GM12892 (cell line): ENCODE results near the gene STRA6.
A peak's percentile ranks its signal among the peaks of the same experiment; 100 is the strongest.
"Not testable (repeated sequence)": the region's sequence is repeated elsewhere in the genome, so short reads cannot be mapped to it uniquely, and the experiment has no call there.

Source experiments
- DNase-seq: peaks from one replicate; pipeline ENCODE4 v3.0.0; 2011; ENCODE audit not compliant: insufficient read length
- FAIRE-seq: peaks from 2 replicates; lab custom pipeline; 2011; peaks lifted over from hg19 to GRCh38; lab: Jason Lieb, UNC
- POLR2A ChIP-seq: IDR thresholded peaks from 2 replicates; pipeline ENCODE4 v1.6.1; 2011; ENCODE audit warnings: low read depth, low read length, control low read depth
- POLR2AphosphoS5 ChIP-seq: IDR thresholded peaks from 2 replicates; pipeline ENCODE4 v1.6.1; 2011; ENCODE audit warnings: low read depth, low read length, control low read depth
- TAF1 ChIP-seq: IDR thresholded peaks from 2 replicates; pipeline ENCODE4 v1.6.1; 2011; ENCODE audit warnings: low read depth, mild to moderate bottlenecking, control low read depth, low read length, borderline replicate concordance

STRA6 gene

DNA sequence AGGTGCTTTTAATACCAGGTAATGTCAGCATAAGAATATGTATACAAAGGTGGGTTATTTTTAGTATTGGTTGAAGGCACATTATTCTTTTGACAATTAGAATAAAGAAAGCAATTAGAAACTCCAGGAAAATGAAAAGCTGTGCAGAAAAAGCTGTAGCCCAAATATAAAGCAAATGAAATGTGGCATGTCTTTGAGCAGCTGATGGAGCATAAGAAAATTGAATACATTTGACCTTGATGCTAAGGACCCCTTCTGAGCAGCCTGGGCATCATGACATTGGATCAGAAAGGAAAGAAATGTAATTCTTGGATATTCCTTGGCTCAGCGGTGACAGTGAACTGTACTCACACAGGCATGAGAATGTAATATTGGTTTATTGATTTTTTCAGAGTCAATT, 37.1 kb downstream of the STRA6 start:
- TF ChIP-seq POLR2AphosphoS5 = no peak
- no peak for TF ChIP-seq POLR2A
- TF ChIP-seq TAF1 = no peak
- no peak for FAIRE-seq
- no peak for DNase-seq

DNA sequence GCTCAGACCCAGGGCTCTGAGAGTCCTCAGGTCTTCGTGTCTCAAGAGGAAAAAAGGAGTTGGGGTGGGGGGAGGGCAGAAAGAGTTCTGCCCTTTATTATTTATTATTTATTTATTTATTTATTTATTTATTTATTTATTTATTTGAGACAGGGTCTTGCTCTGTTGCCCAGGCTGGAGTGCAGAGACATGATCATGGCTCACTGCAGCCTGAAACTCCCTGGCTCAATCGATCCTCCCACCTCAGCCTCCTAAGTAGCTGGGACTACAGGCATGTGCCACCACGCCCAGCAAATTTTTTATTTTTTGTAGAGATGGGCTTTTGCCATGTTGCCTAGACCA, 40.4 kb downstream of the STRA6 start:
- not testable (repeated sequence) for FAIRE-seq, DNase-seq

DNA sequence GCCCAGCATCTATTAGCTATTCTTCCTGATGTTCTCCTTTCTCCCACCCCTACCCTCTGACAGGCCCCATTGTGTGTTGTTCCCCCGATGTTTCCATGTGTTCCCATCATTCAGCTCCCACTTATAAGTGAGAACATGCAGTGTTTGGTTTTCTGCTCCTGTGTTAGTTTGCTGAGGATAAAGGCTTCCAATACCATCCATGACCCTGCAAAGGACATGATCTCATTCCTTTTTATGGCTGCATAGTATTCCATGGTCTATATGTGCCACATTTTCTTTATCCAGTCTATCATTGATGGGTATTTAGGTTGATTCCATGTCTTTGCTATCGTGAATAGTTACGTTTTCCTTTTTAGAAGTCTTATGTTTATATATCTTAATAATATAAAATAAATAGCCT, 42.2 kb downstream of the STRA6 start:
- FAIRE-seq, DNase-seq: not testable (repeated sequence)

DNA sequence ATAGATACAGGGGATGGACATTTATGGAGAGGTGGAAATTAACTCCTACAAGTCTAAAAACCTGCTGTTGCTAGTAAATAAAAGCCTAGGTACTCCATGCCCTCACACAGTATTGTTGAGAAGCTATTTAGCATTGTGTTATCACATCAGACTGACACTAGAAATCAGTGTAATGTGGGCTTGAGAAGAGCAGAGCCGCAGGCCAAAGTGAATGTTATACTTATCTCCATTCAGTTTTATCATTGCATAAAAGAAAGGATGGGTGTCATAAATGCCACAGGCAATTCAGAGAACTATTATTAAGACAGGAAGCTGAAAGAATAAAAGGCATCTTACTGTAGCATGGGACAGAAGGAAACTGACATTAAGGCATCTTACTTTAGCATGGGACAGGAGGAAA, 42.8 kb downstream of the STRA6 start:
- DNase-seq = no peak
- TF ChIP-seq POLR2AphosphoS5 = no peak
- TF ChIP-seq TAF1 = no peak
- TF ChIP-seq POLR2A = no peak
- FAIRE-seq = peak; percentile 56

DNA sequence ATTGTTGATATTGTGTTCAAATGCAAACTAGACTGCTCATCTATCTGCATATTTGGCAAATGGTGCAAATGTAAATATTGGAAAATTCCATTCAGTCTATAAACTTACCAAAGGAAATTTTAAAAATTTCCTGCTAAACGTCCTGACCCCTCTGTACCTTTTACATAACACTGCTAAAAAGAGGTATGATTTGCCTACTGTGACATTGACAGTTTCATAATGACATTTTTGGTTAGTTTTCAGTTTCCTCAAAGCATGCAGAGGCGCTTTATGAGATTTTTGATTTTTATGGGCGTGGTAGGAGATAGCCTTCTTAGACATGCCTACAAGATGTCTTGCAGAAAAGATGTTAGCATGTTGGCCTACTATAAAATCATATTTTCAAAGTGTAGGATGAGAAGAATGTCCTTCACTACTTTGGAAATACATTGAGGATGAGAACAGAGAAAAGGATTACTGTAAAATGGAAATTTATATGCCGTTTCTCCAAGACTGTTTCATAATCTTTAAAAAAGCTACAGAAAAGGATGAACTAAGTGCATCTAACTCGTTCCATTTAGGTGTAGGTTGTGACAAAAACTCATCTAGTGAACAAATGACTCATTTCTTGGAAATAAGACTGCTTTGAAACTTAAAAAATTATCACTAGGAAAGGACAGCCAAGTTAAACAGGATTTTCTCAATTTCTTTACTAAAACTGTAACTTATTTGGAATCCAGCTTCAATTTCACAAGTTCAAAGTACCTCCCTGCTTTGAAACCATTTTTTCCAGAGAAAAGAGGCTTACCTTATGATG, 43.5 kb downstream of the STRA6 start:
- no peak for DNase-seq
- TF ChIP-seq TAF1 (no peak), POLR2A (no peak), POLR2AphosphoS5 (no peak)
- peak; percentile 91 for FAIRE-seq

DNA sequence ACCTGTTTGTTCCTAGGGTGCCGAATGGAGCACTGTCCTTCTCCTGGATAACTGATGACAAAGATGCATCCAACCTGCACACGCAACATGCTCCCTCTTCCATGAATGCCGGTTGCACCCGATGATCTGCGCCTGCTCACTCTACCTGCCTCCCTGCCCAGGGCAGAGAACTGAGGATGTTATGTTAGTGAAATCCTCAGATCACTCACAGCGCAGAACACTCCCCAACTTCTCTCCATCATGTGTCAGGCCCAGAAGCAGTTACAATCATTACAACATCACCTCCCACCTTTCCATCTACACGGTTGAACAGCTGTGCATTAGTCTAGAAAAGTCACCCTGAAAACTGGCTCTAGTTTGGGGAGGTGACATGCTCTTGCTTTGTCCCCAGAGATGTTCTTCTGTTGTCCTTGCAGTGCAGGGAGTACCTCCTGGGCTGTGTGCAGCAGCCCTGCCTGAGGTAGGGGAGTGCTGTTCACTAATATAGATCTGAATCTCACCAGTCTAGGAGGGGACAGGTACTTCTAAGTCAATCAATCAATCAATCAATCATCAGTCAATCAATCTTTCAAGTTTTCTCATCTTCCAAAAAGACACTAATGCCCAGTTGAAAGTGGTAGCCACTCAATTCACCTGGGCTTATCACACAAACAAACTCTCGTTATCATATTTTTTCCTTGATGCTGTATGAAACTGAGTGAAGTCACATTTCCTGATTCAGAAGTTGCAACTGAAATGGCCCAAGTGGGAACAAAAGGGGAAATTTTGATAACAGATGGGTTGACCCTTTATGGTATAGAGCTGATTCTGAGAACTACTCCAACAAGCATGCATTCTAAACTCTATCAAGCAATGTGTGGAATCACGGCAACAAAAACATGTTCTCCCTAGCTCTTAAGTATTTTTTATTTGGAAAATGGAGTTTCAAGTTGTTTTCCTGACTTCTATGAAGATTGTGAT, 44.4 kb downstream of the STRA6 start:
- FAIRE-seq (peak; percentile 81), DNase-seq (no peak)
- TF ChIP-seq POLR2AphosphoS5 = no peak
- no peak for TF ChIP-seq POLR2A
- TF ChIP-seq TAF1 = no peak

DNA sequence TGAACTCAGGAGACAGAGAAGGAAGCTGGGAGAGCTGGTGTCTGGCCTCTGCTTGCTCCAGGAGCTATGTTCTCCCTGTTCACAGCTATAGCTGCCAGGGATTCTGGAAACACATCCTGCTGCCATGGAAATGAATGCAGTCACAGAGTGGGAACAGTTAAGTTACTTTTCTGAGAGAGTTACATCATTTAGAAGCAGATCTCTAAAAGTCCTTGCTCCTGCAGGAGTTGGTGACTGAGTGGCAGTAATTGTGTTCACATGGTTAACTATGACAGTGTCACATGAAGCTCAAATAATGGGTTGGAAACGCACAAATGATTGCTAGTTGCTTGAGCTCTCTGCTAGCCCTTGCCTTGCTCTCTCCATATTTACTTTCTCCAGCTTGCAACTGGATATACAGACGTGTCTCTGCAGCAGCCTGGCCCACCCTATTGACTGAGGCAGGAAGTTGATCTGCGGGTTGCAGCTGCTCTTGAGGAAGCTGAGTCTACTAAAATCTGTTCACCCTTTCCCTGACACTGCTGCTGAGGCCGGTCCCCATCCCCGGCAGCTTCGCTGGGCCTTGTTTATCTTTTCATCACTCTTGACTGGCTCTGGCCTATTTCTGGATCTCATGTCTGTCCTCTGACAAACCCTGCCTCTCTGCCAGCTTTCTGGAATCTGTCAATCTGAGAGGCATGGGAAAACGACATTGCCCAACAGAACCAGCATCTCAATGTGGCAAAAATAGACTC, 45.7 kb downstream of the STRA6 start:
- FAIRE-seq (peak; percentile 84), DNase-seq (no peak)
- TF ChIP-seq POLR2A (no peak), POLR2AphosphoS5 (no peak), TAF1 (no peak)

DNA sequence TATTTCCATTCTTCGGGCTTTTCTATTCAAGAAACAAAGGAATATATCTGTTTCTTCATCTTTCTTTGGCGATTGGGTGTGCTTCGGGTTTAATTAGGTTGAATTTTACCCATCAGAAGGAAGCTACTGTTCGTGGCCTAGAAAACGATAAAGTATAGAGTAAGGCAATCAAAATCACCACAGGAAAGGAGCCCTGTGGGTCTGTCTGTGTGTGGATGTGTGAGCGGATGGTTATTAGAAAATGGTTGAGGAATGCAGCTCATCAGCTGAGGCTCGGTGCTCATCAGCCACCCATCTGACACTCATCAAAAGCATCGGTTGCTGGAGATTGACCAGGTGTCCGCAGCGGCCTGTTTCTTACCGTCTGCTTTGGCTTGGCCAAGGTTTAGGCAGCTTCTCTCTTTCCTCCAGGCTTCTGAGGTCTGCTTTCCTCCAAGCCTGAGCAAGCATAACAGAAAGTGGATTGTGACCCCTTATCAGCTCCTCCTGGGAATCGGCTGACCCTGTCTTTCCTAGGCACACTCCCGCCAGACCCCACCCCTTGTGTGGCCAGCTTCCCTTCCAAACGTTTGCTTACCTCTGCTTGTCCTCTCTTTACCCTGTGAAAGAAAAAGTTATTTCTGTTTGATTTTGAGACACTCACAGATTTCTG, 46.7 kb downstream of the STRA6 start:
- no peak for TF ChIP-seq POLR2AphosphoS5
- no peak for TF ChIP-seq TAF1
- no peak for TF ChIP-seq POLR2A
- no peak for DNase-seq
- no peak for FAIRE-seq

DNA sequence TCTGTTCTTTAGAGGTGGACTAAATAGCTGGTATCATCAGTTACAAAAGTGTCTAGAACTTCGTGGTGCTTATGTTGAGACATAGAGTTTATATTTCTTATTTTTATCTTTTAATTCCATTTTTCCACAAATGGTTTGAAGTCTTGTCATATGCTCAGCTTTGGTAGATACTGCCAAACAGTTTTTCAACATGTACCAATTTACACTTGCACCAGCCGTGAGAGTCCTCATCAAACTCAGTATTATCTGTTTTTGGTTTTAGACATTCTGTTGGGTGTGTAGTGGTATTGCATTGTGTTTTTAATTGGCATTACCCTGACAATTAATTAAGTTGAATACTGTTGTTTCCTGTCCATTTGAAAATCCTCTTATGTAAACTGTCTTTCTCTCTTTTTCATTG, 55.5 kb downstream of the STRA6 start:
- DNase-seq (no peak), FAIRE-seq (no peak)
- no peak for TF ChIP-seq POLR2AphosphoS5
- TF ChIP-seq POLR2A = no peak
- TF ChIP-seq TAF1 = no peak

DNA sequence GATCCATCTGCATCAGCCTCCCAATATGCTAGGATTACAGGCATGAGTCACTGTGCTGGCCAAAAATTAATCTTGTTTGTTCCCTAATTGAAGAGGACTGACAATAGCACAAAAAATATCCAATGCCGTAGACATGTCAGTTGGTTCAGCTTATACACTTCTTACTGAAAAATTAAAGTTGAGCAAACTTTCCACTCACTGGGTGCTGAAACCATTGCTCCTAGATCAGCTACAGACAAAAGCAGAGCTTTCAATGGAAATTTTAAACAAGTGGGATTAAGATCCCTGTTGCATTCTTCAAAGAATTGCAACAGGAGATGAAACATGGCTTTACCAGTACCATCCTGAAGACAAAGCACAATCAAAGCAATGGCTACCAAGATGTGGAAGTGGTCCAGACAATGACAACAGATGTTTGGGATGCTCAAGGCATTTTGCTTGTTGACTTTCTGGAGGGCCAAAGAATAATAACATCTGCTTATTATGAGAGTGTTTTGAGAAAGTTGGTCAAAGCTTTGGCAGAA, 56.2 kb downstream of the STRA6 start:
- DNase-seq = no peak
- FAIRE-seq = no peak
- TF ChIP-seq TAF1 (no peak), POLR2A (no peak)
